VCaP (cell line): ENCODE measurements around the gene ADGRD1.

Experiments used
- H3K27ac ChIP-seq: fragments of 450-650 bp; 2 replicates; pipeline ENCODE4 v1.5.1; 2017
- CTCF ChIP-seq: fragments of 450-650 bp; conservative IDR thresholded peaks from 2 replicates; pipeline ENCODE4 v1.5.1; 2017; ENCODE audit warnings: mild to moderate bottlenecking, moderate library complexity

Gene ADGRD1

GRCh38 chr12:131047789-131048610 lies 94.3 kb downstream of the ADGRD1 start:
- no peak for TF ChIP-seq CTCF
- H3K27ac ChIP-seq: no peak overlapping the region

GRCh38 chr12:131048611-131048990 lies 94.9 kb downstream of the ADGRD1 start:
- TF ChIP-seq CTCF: no peak
- no peak overlapping the region for H3K27ac ChIP-seq

- H3K27ac ChIP-seq: no peak overlapping the region
- TF ChIP-seq CTCF: no peak
Observed at GRCh38 chr12:131049002-131049401, 95.3 kb downstream of the ADGRD1 start.

- TF ChIP-seq CTCF: no peak
- no peak overlapping the region for H3K27ac ChIP-seq
Observed at GRCh38 chr12:131049549-131050339, 96.0 kb downstream of the ADGRD1 start.

- no peak for TF ChIP-seq CTCF
- no peak overlapping the region for H3K27ac ChIP-seq
Observed at GRCh38 chr12:131050463-131051154, 96.9 kb downstream of the ADGRD1 start.

- TF ChIP-seq CTCF: no peak
- no peak overlapping the region for H3K27ac ChIP-seq
Observed at GRCh38 chr12:131051155-131051473, 97.4 kb downstream of the ADGRD1 start.
